Colonic mucosa (tissue), 4 donors: Measurements from ENCODE around the gene TUBA1C. TPM values are rescaled to one million over a fixed set of nuclear protein-coding genes. Genes with fewer than 3 reads are reported as not detected.

Experiments used
- DNase-seq: peaks from one replicate; pipeline ENCODE4 v3.0.0-alpha.2; 2020
- H3K27ac ChIP-seq: fragments of 200-600 bp; one replicate; pipeline ENCODE4 v1.8.0; 2021
- H3K27me3 ChIP-seq: fragments of 200-600 bp; one replicate; pipeline ENCODE4 v1.8.0; 2021
- H3K36me3 ChIP-seq: fragments of 200-600 bp; one replicate; pipeline ENCODE4 v1.8.0; 2021
- H3K4me1 ChIP-seq: fragments of 200-600 bp; one replicate; pipeline ENCODE4 v1.8.0; 2021; ENCODE audit warnings: mild to moderate bottlenecking
- H3K4me3 ChIP-seq: fragments of 200-600 bp; one replicate; pipeline ENCODE4 v1.8.0; 2021
- H3K9ac ChIP-seq, 2 donors: one replicate each; pipeline ENCODE4 v1.7.0; 2013; ENCODE audit warnings: control low read depth in 2 of 2, low read depth in 2 of 2, low read length in 2 of 2
- H3K9me3 ChIP-seq: fragments of 200-600 bp; one replicate; pipeline ENCODE4 v1.8.0; 2021
- intact Hi-C: fragments of 100-400 bp; cut with DNase I; formaldehyde crosslinking; loops from one replicate; pipeline ENCODE4 v1.14.1; 2022
- total RNA-seq, 2 donors: library from RNA; stranded (reverse); fragmentation: NEBNext Ultra II Directional in 1 of 2; extraction: Animal tissue kit (Norgen Biotek cat#: 25700) in 1 of 2; gene quantifications; one replicate each; pipeline ENCODE4 v1.2.1, GENCODE V29; 2021
- TF ChIP-seq, protein P1 (sequence below): fragments of 200-600 bp; IDR thresholded peaks from one replicate; pipeline ENCODE4 v1.8.0; 2022; ENCODE audit warnings: antibody characterized with exemption, mild to moderate bottlenecking
- donor health status: healthy.
- donor health status: DM: no; HTN: no; CAD: no.
- donor health status: DM: no; HTN: no; CAD: no.

Gene TUBA1C
- total RNA-seq, 2 donors from 2014 or later, result 183 to 368 TPM

DNA sequence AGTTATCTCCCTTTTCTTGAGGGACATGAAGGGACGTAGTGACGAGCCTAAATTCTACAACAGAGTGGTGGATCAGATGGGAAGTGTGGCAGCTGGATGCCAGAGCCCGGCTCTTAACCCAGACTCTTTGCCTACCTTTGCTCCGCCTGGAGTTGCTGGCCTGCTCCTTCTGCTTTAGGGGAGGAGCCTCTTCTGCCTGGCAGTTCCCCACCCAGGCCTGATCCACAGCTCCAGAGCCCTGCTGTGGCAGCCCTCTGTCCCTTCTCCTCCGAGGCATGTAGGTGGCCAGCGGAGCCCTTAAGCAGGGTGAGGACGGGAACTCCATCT is 27.8 kb downstream of the TUBA1C start:
- H3K4me3 ChIP-seq, result no peak overlapping the region
- no peaks in the 10 kb centered on the region for H3K9me3 ChIP-seq
- no peaks in the 10 kb centered on the region for H3K36me3 ChIP-seq
- peaks cover 9% of the 10 kb centered on the region for H3K4me1 ChIP-seq
- no peak overlapping the region for H3K9ac ChIP-seq
- TF ChIP-seq, protein P1, sequence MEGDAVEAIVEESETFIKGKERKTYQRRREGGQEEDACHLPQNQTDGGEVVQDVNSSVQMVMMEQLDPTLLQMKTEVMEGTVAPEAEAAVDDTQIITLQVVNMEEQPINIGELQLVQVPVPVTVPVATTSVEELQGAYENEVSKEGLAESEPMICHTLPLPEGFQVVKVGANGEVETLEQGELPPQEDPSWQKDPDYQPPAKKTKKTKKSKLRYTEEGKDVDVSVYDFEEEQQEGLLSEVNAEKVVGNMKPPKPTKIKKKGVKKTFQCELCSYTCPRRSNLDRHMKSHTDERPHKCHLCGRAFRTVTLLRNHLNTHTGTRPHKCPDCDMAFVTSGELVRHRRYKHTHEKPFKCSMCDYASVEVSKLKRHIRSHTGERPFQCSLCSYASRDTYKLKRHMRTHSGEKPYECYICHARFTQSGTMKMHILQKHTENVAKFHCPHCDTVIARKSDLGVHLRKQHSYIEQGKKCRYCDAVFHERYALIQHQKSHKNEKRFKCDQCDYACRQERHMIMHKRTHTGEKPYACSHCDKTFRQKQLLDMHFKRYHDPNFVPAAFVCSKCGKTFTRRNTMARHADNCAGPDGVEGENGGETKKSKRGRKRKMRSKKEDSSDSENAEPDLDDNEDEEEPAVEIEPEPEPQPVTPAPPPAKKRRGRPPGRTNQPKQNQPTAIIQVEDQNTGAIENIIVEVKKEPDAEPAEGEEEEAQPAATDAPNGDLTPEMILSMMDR, result no peak
- intact Hi-C loops, result no loop called here
- peaks cover 34% of the 10 kb centered on the region for H3K27me3 ChIP-seq
- H3K27ac ChIP-seq, result no peak overlapping the region
- DNase-seq, result no peak

DNA sequence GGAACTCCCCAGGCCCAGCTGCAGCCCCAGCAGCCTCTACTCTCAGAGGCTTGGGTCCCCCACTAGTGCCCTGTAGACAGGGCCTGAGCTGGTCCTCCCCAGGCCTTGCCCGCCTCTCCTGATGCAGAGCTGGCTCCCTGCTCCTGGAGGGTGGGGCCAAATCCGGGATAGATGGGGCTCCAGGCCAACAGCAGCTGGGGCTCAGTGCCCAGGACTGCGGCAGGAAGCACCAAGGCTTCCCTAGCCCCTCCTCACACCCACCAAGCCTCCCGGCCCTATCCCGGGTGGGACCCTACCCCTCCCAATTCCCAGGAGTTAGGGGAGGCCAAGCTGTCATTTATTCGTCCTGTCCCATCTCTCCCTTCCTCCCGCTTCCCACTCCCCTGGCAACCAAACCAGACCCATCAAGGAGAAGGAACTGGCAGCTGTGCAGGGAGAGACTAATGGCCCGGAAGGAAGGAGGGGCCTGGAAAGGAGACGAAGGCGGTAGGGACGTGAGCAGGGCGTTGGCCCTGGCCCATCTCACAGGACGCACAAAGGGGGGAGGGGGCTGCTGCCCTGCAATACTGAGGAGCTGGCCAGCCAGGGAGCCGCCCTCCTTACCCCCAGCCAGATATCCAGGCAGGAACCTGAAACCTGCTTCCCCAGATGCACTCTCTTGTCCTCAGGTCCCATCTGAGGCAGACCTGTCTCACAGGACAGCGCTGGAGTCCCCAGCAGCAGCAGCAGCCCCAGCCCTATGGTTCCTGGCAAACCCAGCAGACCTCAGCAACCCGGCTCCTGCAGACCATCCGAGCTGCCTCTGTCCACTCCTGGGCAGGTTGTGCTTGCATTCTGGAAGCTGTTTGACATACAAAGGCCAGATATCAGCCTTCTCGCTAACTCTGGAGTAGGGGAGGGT is 28.4 kb downstream of the TUBA1C start:
- Histone ChIP-seq H3K9me3 (no peaks in the 10 kb centered on the region), H3K4me1 (peaks cover 12% of the 10 kb centered on the region), H3K36me3 (no peaks in the 10 kb centered on the region), H3K27me3 (peaks cover 40% of the 10 kb centered on the region), H3K9ac (no peak overlapping the region), H3K27ac (no peak overlapping the region), H3K4me3 (no peak overlapping the region)
- TF ChIP-seq, protein P1, result no peak
- peak; percentile 39 for DNase-seq
- intact Hi-C loops, result no loop called here

DNA sequence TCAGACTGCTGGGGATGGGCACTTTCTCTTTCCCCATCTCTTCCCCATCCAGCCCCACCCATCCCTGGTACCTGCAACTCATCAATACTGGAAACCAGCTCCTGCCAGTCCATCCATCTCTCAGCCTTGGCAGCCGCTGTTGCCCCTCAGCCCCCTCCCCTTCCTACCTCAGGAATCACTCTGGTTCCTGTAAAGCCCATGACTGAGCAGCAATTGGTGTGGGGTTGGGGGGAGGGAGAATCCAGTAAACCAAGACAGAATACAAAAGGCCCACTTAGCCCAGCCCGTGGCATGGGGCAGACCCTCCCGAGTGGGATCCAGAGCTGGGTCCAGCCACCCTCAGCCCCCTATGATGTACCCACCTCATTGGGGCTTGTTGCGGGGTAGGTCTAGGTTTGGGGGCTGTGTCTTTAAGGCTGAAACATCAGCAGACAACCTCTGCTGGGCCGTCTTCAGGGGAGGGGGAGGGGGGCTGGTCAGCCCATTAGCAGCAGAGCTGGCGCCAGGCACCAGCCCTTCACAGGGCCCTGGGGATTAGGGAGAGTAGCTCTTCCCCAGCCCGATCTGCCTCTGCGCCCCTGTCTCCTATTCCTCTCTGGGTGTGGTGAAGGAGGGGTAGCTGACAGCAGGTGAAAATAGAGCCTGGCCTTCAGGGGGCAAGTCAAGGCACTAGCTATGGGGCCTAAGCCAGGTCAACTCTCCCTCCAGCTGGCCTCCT is 29.4 kb downstream of the TUBA1C start:
- peak overlapping the region in 1 of 2 donors; percentile 24 for H3K9ac ChIP-seq
- H3K9me3 ChIP-seq, result no peaks in the 10 kb centered on the region
- peaks cover 47% of the 10 kb centered on the region for H3K27me3 ChIP-seq
- no peak overlapping the region for H3K4me3 ChIP-seq
- TF ChIP-seq, protein P1, result no peak
- no peaks in the 10 kb centered on the region for H3K36me3 ChIP-seq
- no peak overlapping the region for H3K27ac ChIP-seq
- no peak for DNase-seq
- H3K4me1 ChIP-seq, result peaks cover 12% of the 10 kb centered on the region
- intact Hi-C loops, result no loop called here

DNA sequence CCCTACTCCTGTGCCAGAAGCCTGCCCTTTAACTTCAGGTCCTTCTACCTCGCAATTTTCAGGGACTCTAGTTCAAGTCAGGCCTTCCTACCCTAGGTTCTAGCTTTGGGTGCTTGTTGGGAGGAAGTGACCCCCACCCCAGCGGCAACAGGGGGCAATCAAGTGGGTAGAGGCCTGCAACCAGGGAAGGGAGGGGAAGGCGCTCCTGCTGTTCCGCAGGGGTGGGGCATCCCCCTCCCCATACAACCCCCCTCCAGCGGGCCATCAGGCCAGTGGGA is 29.9 kb downstream of the TUBA1C start:
- no peak overlapping the region for H3K27ac ChIP-seq
- DNase-seq, result no peak
- H3K36me3 ChIP-seq, result no peaks in the 10 kb centered on the region
- H3K9me3 ChIP-seq, result no peaks in the 10 kb centered on the region
- TF ChIP-seq, protein P1, result no peak
- peaks cover 12% of the 10 kb centered on the region for H3K4me1 ChIP-seq
- intact Hi-C loops, result no loop called here
- H3K4me3 ChIP-seq, result no peak overlapping the region
- no peak overlapping the region for H3K9ac ChIP-seq
- H3K27me3 ChIP-seq, result peaks cover 47% of the 10 kb centered on the region

DNA sequence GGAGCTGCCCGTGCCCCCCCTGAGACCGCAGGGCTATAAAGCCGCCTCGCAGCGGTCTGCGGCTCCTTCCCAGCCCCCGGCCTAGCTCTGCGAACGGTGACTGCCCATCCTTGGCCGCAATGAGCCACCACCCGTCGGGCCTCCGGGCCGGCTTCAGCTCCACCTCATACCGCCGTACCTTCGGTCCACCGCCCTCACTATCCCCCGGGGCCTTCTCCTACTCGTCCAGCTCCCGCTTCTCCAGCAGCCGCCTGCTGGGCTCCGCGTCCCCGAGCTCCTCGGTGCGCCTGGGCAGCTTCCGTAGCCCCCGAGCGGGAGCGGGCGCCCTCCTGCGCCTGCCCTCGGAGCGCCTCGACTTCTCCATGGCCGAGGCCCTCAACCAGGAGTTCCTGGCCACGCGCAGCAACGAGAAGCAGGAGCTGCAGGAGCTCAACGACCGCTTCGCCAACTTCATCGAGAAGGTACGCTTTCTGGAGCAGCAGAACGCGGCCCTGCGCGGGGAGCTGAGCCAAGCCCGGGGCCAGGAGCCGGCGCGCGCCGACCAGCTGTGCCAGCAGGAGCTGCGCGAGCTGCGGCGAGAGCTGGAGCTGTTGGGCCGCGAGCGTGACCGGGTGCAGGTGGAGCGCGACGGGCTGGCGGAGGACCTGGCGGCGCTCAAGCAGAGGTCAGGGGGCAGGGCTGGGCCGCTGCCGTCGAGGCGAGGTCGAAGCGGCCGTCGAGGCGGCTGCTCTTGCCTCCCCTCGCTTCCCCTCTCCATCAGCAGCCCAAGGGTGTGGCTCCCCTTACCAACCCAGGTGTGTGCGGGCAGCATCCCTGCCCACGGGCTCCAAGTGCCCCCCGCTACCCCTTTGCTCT is 30.4 kb downstream of the TUBA1C start, which contains the start of gene PRPH:
Gene PRPH, plus strand, starts transcription at position 66 of the 855 bp plus-strand sequence. Its CDS starts 54 bp downstream, at position 120.
- TF ChIP-seq, protein P1, result no peak
- Histone ChIP-seq H3K27ac (no peak within 1 kb of the TSS), H3K4me1 (peaks cover 12% of the 10 kb centered on the region), H3K4me3 (no peak within 1 kb of the TSS), H3K9me3 (no peaks in the 10 kb centered on the region), H3K27me3 (peaks cover 47% of the 10 kb centered on the region), H3K9ac (peak within 1 kb of the TSS in 1 of 2 donors; percentile 24), H3K36me3 (no peaks in the 10 kb centered on the region)
- DNase-seq, result no peak
- intact Hi-C loops, result no loop called here
